ENCODE measurements around the gene ARHGAP15.

The ARHGAP15 gene

GRCh38 chr2:143417428-143417827 lies 288.2 kb downstream of the ARHGAP15 start:
- no peak for DNase-seq

GRCh38 chr2:143420313-143420712 lies 291.1 kb downstream of the ARHGAP15 start:
- no peak for DNase-seq

GRCh38 chr2:143422681-143423080 lies 293.5 kb downstream of the ARHGAP15 start:
- DNase-seq: no peak

- DNase-seq: no peak
These were observed 296.7 kb downstream of the ARHGAP15 start for GRCh38 chr2:143425896-143426295.

GRCh38 chr2:143426296-143426695 lies 297.1 kb downstream of the ARHGAP15 start:
- DNase-seq: no peak

GRCh38 chr2:143428700-143429099 lies 299.5 kb downstream of the ARHGAP15 start:
- DNase-seq: no peak

GRCh38 chr2:143429932-143430679 lies 300.9 kb downstream of the ARHGAP15 start:
- DNase-seq: no peak

- no peak for DNase-seq
These were observed 302.1 kb downstream of the ARHGAP15 start for GRCh38 chr2:143431316-143431715.

GRCh38 chr2:143433251-143433650 lies 304.0 kb downstream of the ARHGAP15 start:
- no peak for DNase-seq

- no peak for DNase-seq
These were observed 304.6 kb downstream of the ARHGAP15 start for GRCh38 chr2:143433840-143434239.

- DNase-seq: no peak
These were observed 305.2 kb downstream of the ARHGAP15 start for GRCh38 chr2:143434445-143434844.

- DNase-seq: no peak
These were observed 305.9 kb downstream of the ARHGAP15 start for GRCh38 chr2:143435131-143435530.

GRCh38 chr2:143436951-143437350 lies 307.7 kb downstream of the ARHGAP15 start:
- no peak for DNase-seq

- DNase-seq: no peak
These were observed 311.3 kb downstream of the ARHGAP15 start for GRCh38 chr2:143440411-143441012.

- no peak for DNase-seq
These were observed 313.0 kb downstream of the ARHGAP15 start for GRCh38 chr2:143442193-143442592.

- no peak for DNase-seq
These were observed 322.5 kb downstream of the ARHGAP15 start for GRCh38 chr2:143451642-143452281.

- DNase-seq: no peak
These were observed 323.7 kb downstream of the ARHGAP15 start for GRCh38 chr2:143452817-143453451.

- no peak for DNase-seq
These were observed 324.8 kb downstream of the ARHGAP15 start for GRCh38 chr2:143453981-143454511.

GRCh38 chr2:143455317-143455716 lies 326.1 kb downstream of the ARHGAP15 start:
- no peak for DNase-seq

GRCh38 chr2:143458258-143459190 lies 329.3 kb downstream of the ARHGAP15 start:
- no peak for DNase-seq

GRCh38 chr2:143460382-143460781 lies 331.2 kb downstream of the ARHGAP15 start:
- no peak for DNase-seq

GRCh38 chr2:143463719-143464118 lies 334.5 kb downstream of the ARHGAP15 start:
- DNase-seq: no peak
